NCI-H1694 treated with DMSO at 0.1 percent for 48 hours (cell line): ENCODE data around the gene PTGIR.
"Not testable (repeated sequence)": the region's sequence is repeated elsewhere in the genome, so short reads cannot be mapped to it uniquely, and the experiment has no call there.

Experiments used
- DNase-seq: peaks from one replicate; lab custom pipeline; 2025; lab: John Stamatoyannopoulos, UW

Gene PTGIR

GRCh38 chr19:46639358-46640182 is 14.7 kb upstream of the PTGIR start:
- DNase-seq: no peak

- no peak for DNase-seq
Observed at GRCh38 chr19:46637224-46637623, 12.3 kb upstream of the PTGIR start.

GRCh38 chr19:46635920-46636761 is 11.3 kb upstream of the PTGIR start, which contains the start of gene GNG8:
GNG8 (minus strand) TSS chr19:46636202; CDS start chr19:46634682, 1,520 bp downstream.
- DNase-seq: no peak

- DNase-seq: no peak
Observed at GRCh38 chr19:46634656-46635218, 9.8 kb upstream of the PTGIR start.

GRCh38 chr19:46634045-46634655 is 9.3 kb upstream of the PTGIR start:
- DNase-seq: no peak

GRCh38 chr19:46633130-46633529 is 8.2 kb upstream of the PTGIR start:
- DNase-seq: no peak

- DNase-seq: no peak
Observed at GRCh38 chr19:46631481-46631880, 6.6 kb upstream of the PTGIR start.

GRCh38 chr19:46630586-46631205 is 5.8 kb upstream of the PTGIR start:
- DNase-seq: no peak

- DNase-seq: no peak
Observed at GRCh38 chr19:46629546-46630025, 4.7 kb upstream of the PTGIR start.

GRCh38 chr19:46628970-46629369 is 4.1 kb upstream of the PTGIR start:
- not testable (repeated sequence) for DNase-seq

GRCh38 chr19:46626446-46626845 is 1.6 kb upstream of the PTGIR start:
- no peak for DNase-seq

GRCh38 chr19:46625731-46626130 is 842 bp upstream of the PTGIR start:
- DNase-seq: no peak

- DNase-seq: no peak
Observed at GRCh38 chr19:46623915-46624502, 880 bp downstream of the PTGIR start.

- DNase-seq: no peak
Observed at GRCh38 chr19:46622118-46622446, 2.8 kb downstream of the PTGIR start.

- DNase-seq: no peak
Observed at GRCh38 chr19:46621191-46622117, 3.4 kb downstream of the PTGIR start.

GRCh38 chr19:46620716-46621115 is 4.2 kb downstream of the PTGIR start:
- DNase-seq: no peak

GRCh38 chr19:46620267-46620666 is 4.6 kb downstream of the PTGIR start:
- DNase-seq: no peak

- DNase-seq: peak; percentile 29
Observed at GRCh38 chr19:46618670-46619231, 6.1 kb downstream of the PTGIR start.

GRCh38 chr19:46617601-46618000 is 7.3 kb downstream of the PTGIR start:
- DNase-seq: no peak
